HG02642 (cell line): ENCODE data around the gene S1PR5.
"Not testable (repeated sequence)": the region's sequence is repeated elsewhere in the genome, so short reads cannot be mapped to it uniquely, and the experiment has no call there.

Source experiments
- ATAC-seq: cut with Tn5 transposase; IDR thresholded peaks from one replicate; pipeline ENCODE4 v1.9.1; 2021; ENCODE audit warnings: mild to moderate bottlenecking; ENCODE audit not compliant: unreplicated experiment, poor library complexity

The S1PR5 gene

DNA sequence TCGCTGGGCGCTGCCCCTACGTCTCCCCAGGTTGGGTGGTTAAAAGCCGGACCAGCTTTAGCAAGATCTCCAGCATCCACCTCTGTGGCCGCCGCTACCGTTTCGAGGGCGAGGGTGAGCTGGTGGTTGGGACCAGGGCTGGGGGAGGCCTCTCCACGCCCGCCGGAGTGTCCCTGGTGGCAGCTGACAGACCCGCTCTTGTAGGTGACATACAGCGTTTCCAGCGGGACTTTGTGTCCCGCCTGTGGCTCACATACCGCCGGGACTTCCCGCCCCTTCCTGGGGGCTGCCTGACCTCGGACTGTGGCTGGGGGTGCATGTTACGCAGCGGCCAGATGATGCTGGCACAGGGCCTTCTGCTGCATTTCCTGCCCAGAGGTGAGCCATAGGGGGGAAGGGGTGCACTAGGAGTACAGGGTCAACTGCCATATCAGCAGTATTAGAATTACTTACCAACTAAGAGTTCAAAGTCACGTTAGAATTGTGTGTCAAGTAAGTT is 27.6 kb upstream of the S1PR5 start:
- no peak for ATAC-seq

- peak; percentile 16 for ATAC-seq
These were observed 27.1 kb upstream of the S1PR5 start for GRCh38 chr19:10544242-10544752.

GRCh38 chr19:10543420-10544241 is 26.4 kb upstream of the S1PR5 start, which contains the start of gene ATG4D:
ATG4D (plus strand) TSS chr19:10543904; CDS start chr19:10544091, 187 bp downstream.
- ATAC-seq = peak; percentile 81

GRCh38 chr19:10543059-10543419 is 25.8 kb upstream of the S1PR5 start:
- no peak for ATAC-seq

GRCh38 chr19:10539016-10539415 is 21.8 kb upstream of the S1PR5 start:
- not testable (repeated sequence) for ATAC-seq

DNA sequence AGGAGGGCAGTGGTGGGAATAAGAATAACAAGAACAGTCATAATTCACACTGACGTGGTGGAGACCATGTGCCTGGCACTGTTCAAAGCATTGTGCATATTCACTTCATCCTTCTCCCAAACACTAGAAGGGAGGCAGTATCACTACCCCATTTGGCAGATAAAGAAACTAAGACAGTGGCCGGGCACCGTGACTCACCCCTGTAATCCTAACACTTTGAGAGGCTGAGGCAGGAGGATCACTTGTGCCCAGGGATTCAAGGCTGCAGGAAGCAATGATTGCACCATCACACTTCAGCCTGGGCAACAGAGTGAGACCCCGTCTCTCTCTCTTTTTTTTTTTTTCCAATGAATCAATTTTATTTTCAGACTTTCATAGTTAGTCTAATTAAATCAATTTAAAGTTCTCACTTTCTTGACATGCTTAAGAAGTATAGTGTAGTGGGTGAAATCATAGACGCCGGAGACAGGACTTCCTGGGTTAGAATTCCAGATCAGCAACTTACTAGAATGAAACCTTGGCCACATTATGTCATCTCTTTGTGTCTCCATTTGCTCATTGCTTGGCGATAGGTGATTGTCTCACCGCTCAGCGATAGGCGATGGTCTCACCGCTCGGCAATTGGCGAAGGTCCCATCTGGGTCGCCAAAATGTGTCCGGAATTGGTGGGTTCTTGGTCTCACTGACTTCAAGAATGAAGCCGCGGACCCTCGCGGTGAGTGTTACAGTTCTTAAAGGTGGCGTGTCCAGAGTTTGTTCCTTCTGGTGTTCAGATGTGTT is 21.1 kb upstream of the S1PR5 start:
- no peak for ATAC-seq

- ATAC-seq = no peak
These were observed 20.4 kb upstream of the S1PR5 start for GRCh38 chr19:10537668-10538067.

DNA sequence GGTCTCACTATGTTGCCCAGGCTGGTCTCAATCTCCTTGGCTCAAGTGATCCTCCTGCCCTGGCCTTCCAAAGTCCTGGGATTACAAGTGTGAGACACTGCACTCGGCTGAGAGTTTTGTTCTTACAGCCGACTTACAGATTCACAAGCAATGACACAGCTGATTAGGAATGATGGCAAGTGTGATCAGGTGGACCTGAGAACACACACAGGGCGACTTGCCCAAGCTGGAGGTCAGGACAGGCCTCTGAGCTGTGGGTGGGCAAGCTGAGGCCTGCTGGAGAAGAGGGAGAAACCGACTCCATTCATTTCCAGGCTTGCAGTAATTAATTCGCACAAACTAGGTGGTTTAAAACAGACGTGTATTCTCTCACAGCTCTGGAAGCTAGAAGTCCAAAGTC is 18.4 kb upstream of the S1PR5 start:
- no peak for ATAC-seq

DNA sequence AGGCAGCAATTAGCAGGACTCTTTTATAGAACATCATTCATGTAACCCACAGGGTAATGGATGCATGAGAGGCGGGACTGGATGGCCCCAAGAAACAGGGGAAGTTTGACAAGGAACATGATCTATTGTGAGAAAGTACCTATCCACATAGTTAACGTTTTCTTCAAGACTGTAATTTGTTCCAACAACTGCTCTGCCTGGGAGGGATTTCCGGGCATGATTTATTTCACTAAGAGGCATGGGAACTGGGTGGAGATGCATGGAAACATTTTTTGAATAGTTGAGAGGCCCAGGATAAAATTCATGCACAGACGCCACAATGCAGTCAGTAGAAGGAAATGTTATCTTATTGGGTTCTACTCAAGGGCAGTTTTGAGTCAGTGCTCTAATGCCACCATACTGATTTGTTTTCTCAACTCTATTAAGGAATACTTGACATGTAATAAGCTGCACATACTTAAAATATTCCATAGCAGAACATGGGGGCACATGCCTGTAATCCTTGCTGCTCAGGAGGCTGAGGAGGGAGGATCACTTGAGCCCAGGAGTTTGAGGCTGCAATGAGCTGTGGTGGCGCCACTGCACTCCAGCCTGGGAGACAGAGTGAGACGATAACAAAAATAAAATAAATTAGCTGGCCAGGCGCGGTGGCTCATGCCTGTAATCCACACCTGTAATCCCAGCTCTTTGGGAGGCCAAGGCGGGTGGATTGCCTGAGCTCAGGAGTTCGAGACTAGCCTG is 16.6 kb upstream of the S1PR5 start:
- no peak for ATAC-seq

DNA sequence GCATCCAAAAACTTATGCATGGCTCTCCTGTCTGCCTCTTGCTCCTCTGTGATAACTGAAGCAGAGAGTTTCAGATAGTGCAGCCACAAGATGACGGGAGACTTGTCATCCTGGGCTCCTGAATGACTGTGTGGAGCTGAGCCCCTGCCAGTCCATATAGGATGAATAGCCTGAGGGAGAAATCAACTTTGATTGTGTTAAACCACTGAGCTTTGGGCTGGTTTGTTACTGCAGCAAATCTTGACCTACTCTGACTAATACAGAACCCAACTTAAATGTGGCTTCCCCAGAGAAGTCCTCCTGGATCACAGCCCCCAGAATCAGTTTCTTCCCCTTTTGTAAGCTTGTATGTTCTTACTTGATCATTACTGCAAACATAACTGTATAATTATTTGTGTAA is 15.2 kb upstream of the S1PR5 start:
- ATAC-seq = no peak

DNA sequence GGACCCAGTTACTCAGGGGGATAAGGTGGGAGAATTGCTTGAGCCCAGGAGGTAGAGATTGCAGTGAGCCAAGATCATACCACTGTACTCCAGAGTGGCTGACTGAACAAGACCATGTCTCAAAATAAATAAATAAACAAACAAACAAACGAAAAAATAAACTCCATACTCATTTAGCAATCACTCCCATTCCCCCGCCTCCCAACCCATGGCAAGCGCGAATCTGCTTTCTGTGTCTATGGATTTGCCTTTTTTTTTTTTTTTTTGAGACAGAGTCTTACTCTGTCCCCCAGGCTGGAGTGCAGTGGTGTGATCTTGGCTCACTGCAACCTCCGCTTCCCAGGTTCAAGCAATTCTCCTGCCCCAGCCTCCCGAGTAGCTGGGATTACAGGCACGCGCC is 9.6 kb upstream of the S1PR5 start:
- not testable (repeated sequence) for ATAC-seq

GRCh38 chr19:10525636-10526035 is 8.4 kb upstream of the S1PR5 start:
- no peak for ATAC-seq

- ATAC-seq = no peak
These were observed 5.9 kb upstream of the S1PR5 start for GRCh38 chr19:10523135-10523636.

DNA sequence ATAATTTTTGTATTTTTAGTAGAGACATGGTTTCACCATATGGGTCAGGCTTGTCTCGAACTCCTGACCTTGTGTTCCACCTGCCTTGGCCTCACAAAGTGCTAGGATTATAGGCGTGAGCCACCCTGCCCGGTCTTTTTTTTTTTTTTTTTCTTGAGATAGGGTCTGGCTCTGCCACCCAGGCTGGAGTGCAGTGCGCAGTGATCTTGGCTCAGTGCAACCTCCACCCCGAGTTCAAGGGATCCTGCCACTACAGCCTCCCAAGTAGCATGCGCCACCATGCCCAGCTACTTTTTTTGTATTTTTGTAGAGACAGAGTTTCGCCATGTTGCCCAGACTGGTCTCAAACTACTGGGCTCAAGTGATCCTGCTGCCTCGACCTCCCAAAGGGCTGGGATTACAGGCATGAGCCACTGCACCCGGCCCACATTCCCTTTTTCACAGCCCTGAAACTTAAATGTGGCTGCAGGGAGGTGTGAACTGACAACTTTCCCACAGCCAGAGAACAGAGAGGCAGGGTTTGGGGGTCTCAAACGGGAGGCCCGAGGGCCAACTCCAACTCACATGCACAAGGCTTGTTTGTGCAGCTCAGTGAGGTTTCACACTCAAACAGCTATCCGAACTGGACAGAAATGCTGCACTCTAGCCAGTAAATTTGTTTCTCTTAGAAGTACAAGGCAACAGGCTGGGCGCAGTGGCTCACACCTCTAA is 4.4 kb upstream of the S1PR5 start:
- ATAC-seq = no peak

DNA sequence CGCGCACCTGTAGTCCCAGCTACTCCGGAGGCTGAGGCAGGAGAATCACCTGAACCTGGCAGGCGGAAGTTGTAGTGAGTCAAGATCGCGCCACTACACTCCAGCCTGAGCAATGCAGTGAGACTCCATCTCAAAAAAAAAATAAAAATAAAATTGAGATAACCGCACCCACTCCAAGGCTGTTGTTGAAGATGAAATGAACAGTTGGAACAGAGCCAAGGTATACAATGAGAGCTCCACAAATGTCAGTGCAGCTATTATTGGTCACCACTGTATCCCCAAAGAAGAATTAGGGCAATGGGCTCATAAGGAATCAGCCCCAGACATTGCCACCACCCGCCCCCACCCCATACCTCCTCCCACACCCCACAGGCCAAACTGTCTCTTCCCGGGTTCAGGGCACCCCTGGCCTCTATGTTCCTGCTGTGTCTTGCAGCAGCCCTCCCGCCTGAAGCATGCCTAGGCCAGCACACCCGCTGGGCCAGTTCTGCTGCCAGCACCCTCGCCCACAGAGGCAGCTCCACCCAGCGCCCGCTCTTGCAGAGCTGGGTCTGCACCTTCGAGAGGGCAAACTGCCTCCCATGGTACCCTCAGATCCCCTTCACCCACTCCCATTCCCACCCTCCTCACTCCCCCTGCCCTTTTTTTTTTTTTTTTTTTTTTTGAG is 3.5 kb upstream of the S1PR5 start:
- no peak for ATAC-seq

- ATAC-seq = no peak
These were observed 2.2 kb upstream of the S1PR5 start for GRCh38 chr19:10519421-10519820.

DNA sequence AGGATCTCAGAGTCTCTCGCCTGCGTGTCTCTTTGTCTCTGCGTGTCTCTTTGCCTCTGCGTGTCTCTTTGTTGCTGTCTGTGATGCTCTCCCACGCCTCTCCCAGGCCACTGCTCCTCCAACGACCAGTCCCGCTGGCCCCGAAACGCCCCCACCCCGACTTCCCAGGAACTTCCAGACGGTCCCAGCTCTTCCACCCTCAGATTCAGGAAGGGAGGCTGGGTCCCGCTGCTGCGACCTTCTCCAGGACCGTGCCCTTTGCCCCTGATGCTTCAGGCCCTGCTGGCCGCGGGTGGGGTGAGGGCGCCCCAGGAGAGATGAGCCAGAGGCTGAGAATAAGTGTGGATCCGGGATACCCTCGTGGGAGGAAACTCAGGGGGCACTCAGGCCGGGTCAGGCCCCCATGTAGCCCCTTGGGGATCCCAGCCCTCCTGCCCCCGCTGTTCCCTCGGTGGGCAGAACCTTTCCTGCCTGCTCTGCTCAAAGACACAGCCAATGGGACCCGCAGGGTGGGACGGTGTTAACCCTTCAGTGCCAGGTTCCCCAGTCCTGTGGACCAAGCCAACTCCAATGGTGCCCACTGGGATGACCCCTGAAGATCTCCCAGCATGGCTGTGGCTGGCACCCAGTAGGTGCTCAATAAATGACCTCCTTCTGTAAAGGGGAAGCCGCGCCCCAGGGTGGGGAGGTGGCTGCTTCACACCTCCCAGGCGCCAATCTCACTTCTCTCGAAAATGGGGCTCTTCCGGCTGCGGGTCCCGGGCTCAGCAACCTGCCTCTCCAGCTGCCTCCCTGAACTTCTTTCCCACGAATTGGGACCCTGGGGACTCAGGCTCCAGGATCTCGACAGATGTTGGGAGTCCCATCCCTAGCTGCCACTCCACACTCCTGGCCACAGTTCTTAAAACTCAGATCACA is 1.5 kb upstream of the S1PR5 start:
- no peak for ATAC-seq

DNA sequence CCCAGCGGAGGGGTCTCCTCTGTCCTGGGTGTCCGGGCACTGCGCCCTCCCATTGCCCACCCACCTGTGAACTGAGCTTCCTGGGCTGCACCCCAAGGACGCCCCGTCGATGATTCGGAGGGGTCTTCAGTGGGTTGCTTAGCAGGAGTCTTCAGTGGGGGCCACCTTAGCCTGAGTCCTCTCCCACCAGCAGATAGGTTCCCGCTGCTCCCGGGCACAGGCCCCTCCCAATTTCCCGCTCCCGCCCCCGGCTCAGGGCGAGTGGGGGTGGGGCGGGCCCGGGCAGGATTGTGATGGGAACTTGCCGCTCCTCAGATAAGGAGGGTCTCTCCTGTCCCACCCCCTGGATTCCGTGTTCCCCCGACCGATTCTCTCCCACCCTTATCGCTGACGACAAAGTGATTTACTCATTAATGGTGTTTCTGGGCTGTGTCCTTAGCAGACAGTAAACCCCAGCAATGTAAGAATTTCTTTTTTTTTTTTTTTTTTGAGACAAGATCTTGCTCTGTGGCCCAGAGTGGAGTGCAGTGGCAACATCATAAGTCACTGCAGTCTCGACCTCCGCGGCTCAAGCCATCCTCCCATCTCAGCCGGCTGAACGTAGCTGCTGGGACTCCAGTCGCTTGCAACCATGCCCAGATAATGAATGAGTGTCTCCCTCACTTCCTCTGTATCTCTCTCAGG is 655 bp upstream of the S1PR5 start:
- no peak for ATAC-seq
